ENCODE results near the gene TOMM20. TPM values are rescaled to one million over a fixed set of nuclear protein-coding genes. Genes with fewer than 3 reads are reported as not detected.

Gene TOMM20
- total RNA-seq, 1 experiment from 2014 or later, result 110 TPM

Small RNA genes within 50 kb of the gene (small RNA-seq; reads per million reads assigned to genes)
- gene AL732292.1, result 0 reads per million in 2 experiments
- gene SNORA14B, result 1.9 to 3.7 reads per million in 2 experiments

Other genes with a start within 250 kb of the TOMM20 start
- 61.8 and 65.4 TPM in 2 replicates for gene RBM34, start 32.4 kb upstream of the TOMM20 start, total RNA-seq (2014; rRNA removed; shearing (Covaris generic))
- 13.8 and 14.1 TPM in 2 replicates for gene ARID4B, start 199.3 kb upstream of the TOMM20 start, total RNA-seq (2014; rRNA removed; shearing (Covaris generic))
- gene GGPS1, start 199.7 kb upstream of the TOMM20 start, total RNA-seq (2014; rRNA removed; shearing (Covaris generic)), result 24.1 and 24.6 TPM in 2 replicates
- 27.3 and 29.4 TPM in 2 replicates for gene TBCE, start 238.6 kb upstream of the TOMM20 start, total RNA-seq (2014; rRNA removed; shearing (Covaris generic))